ENCODE results near the gene MATCAP1.
A peak's percentile ranks its signal among the peaks of the same experiment; 100 is the strongest.

MATCAP1 gene

DNA sequence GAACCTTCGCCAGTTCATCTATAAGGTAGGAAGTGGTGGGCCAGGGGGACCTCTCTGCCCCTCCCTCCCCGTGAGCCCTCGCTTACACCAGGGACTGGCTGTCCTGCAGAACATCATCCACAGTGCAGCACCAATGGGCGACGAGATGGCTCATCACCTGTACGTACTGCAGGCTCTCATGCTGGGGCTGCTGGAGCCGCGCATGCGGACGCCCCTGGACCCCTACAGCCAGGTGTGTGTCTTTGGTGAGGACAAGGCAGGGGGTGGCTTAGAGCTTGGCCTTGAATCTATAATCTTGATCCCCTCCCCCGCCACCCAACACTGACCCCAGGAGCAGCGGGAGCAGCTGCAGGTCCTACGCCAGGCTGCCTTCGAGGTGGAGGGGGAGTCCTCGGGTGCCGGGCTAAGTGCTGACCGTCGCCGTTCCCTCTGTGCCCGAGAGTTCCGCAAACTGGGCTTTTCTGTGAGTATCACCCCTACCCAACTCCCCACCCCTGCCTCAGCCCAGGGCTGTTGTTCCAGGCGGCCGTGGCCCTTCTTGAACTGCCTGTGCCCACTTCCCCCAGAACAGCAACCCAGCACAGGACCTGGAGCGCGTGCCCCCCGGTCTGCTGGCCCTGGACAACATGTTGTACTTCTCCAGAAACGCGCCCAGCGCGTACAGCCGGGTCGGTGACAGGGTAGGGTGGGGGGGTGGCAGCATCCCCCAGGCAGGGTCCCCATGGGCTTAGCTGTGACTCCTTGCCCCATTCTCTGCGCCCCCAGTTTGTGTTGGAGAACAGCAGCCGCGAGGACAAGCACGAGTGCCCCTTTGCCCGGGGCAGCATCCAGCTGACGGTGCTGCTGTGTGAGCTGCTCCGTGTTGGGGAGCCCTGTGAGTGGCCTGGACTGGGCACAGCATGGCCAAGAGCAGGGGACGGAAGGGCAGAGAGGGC, 17.9 kb upstream of the MATCAP1 start:
- H3K9me3 ChIP-seq (ENCODE audit: control extremely low read depth in 1 of 5, control insufficient read depth in 4 of 5, insufficient read depth in 2 of 5, low read depth in 1 of 5, low read length in 4 of 5): no peaks in the 10 kb centered on the region
- ChIA-PET POLR2A (interaction anchor here (1.3 kb wide), 1 partner anchor 16 kb away, joined by 3 read pairs; no protein-coding TSS in a partner anchor), CTCF (interaction anchor here (1.1 to 2.2 kb wide), 6 partner anchors 9 to 47 kb away, joined by 3 to 7 read pairs (median 6); partner anchors contain the start of gene SLC9A5)
- no peak overlapping the region for H3K27ac ChIP-seq (ENCODE audit: insufficient read depth in 1 of 2, low read depth in 1 of 2, low read length in 2 of 2, poor library complexity in 1 of 2, severe bottlenecking in 2 of 2)
- DNase-seq: no peak
- H3K4me3 ChIP-seq (ENCODE audit: control insufficient read depth in 1 of 7, extremely low read depth in 1 of 7, insufficient read depth in 4 of 7, low read depth in 2 of 7, low read length in 6 of 7): no peak overlapping the region
- WGBS (ENCODE audit: insufficient coverage): 98% methylated on average over 27 of the region's 40 CpGs
- no peaks in the 10 kb centered on the region for H3K27me3 ChIP-seq (replicated peaks in 2 of 5; ENCODE audit: control insufficient read depth in 4 of 5, insufficient read depth in 5 of 5, low read length in 4 of 5)
- peaks cover 9 to 70% (median 41%) of the 10 kb centered on the region in 4 experiments for H3K36me3 ChIP-seq (ENCODE audit: control insufficient read depth in 4 of 4, insufficient read depth in 4 of 4, low read length in 3 of 4)
- H3K4me1 ChIP-seq (ENCODE audit: control extremely low read depth in 1 of 4, control insufficient read depth in 4 of 4, insufficient read depth in 4 of 4, low read length in 3 of 4): peaks cover 0 to 3% (median 0%) of the 10 kb centered on the region in 4 experiments

DNA sequence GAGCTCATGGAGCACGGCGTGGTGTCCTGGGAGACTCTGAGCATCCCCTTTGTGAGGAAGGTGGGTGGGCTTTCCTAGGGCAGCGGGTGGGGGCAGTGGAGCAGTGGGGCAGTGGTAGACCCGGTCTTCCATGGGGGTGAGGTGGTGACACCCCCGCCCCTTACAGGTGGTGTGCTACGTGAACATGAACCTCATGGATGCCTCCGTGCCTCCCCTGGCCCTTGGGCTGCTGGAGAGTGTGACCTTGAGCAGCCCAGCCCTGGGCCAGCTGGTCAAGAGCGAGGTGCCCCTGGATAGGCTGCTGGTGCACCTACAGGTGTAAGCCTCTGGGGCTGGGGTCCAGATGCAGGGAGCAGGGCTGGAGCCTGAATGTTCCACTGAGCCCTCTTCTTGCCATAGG, 16.7 kb upstream of the MATCAP1 start:
- H3K4me1 ChIP-seq (ENCODE audit: control extremely low read depth in 1 of 4, control insufficient read depth in 4 of 4, insufficient read depth in 4 of 4, low read length in 3 of 4): peaks cover 0 to 3% (median 0%) of the 10 kb centered on the region in 4 experiments
- no peaks in the 10 kb centered on the region for H3K9me3 ChIP-seq (ENCODE audit: control extremely low read depth in 1 of 5, control insufficient read depth in 4 of 5, insufficient read depth in 2 of 5, low read depth in 1 of 5, low read length in 4 of 5)
- ChIA-PET POLR2A (no interaction called here), CTCF (interaction anchor here (1.2 to 2.5 kb wide), 4 partner anchors 15 to 250 kb away, joined by 3 to 7 read pairs (median 6); no protein-coding TSS in a partner anchor)
- no peak for DNase-seq
- 96% methylated on average over 8 of the region's 8 CpGs for WGBS (ENCODE audit: insufficient coverage)
- H3K36me3 ChIP-seq (ENCODE audit: control insufficient read depth in 4 of 4, insufficient read depth in 4 of 4, low read length in 3 of 4): peaks cover 11 to 71% (median 53%) of the 10 kb centered on the region in 4 experiments
- H3K27me3 ChIP-seq (replicated peaks in 2 of 5; ENCODE audit: control insufficient read depth in 4 of 5, insufficient read depth in 5 of 5, low read length in 4 of 5): no peaks in the 10 kb centered on the region
- no peak overlapping the region for H3K4me3 ChIP-seq (ENCODE audit: control insufficient read depth in 1 of 7, extremely low read depth in 1 of 7, insufficient read depth in 4 of 7, low read depth in 2 of 7, low read length in 6 of 7)
- no peak overlapping the region for H3K27ac ChIP-seq (ENCODE audit: insufficient read depth in 1 of 2, low read depth in 1 of 2, low read length in 2 of 2, poor library complexity in 1 of 2, severe bottlenecking in 2 of 2)

GRCh38 chr16:67199808-67200198, 16.0 kb upstream of the MATCAP1 start:
- WGBS (ENCODE audit: insufficient coverage): 78% methylated on average over 13 of the region's 22 CpGs
- DNase-seq: no peak
- H3K4me1 ChIP-seq (ENCODE audit: control extremely low read depth in 1 of 4, control insufficient read depth in 4 of 4, insufficient read depth in 4 of 4, low read length in 3 of 4): peaks cover 0 to 3% (median 0%) of the 10 kb centered on the region in 4 experiments
- H3K9me3 ChIP-seq (ENCODE audit: control extremely low read depth in 1 of 5, control insufficient read depth in 4 of 5, insufficient read depth in 2 of 5, low read depth in 1 of 5, low read length in 4 of 5): no peaks in the 10 kb centered on the region
- H3K36me3 ChIP-seq (ENCODE audit: control insufficient read depth in 4 of 4, insufficient read depth in 4 of 4, low read length in 3 of 4): peaks cover 15 to 78% (median 59%) of the 10 kb centered on the region in 4 experiments
- POLR2A ChIA-PET: no interaction called here
- no peak overlapping the region for H3K27ac ChIP-seq (ENCODE audit: insufficient read depth in 1 of 2, low read depth in 1 of 2, low read length in 2 of 2, poor library complexity in 1 of 2, severe bottlenecking in 2 of 2)
- H3K4me3 ChIP-seq (ENCODE audit: control insufficient read depth in 1 of 7, extremely low read depth in 1 of 7, insufficient read depth in 4 of 7, low read depth in 2 of 7, low read length in 6 of 7): peak overlapping the region in 2 of 7 experiments; percentile 13 to 16
- H3K27me3 ChIP-seq (replicated peaks in 2 of 5; ENCODE audit: control insufficient read depth in 4 of 5, insufficient read depth in 5 of 5, low read length in 4 of 5): no peaks in the 10 kb centered on the region
- CTCF ChIA-PET: interaction anchor here (0.9 to 2.9 kb wide), 7 partner anchors 9 to 249 kb away, joined by 3 to 12 read pairs (median 6); no protein-coding TSS in a partner anchor

DNA sequence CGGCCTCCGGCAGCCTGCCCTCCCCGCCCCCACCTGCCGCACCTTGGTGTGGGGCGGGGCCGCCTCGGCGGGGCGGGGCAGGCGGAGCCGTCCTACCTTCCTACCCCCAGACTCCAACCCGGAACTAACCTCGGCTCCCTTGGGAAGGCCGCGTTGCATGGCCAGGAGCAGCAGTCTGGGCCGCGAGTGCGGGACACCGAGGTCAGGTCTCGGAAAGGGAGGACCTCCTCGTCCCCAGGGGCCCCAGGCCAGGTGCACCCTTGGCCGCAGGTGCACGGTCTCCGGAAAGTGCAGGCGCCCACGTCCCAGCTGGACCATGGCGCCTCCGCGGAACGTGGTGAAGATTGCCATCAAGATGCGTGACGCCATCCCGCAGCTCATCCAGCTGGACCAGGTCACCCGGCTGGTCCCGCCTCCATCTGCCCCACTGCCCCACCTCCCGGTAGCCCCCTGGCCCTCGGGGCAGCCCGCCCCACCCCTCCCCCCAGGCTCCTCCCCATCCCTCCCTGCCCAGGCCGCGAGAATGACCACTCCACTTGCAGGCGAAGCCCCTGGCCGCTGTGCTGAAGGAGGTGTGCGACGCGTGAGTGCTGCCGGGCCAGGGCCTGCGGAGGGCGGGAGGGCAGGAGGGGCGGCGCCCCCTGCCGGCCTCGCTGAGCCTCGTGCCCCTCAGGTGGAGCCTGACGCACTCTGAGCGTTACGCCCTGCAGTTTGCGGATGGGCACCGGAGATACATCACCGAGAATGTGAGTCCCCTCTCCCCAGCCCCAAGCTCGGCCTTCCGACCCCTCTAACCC, 15.4 kb upstream of the MATCAP1 start, which contains the start of gene ELMO3:
ELMO3 (plus strand) TSS at position 121 of the 797 bp plus-strand sequence; CDS start at position 317, 196 bp downstream.
- ChIA-PET CTCF (interaction anchor here (0.9 to 2.9 kb wide), 11 partner anchors 9 to 249 kb away, joined by 3 to 22 read pairs (median 6); no protein-coding TSS in a partner anchor), POLR2A (interaction anchor here (1.0 kb wide), 1 partner anchor 45 kb away, joined by 6 read pairs; no protein-coding TSS in a partner anchor)
- Histone ChIP-seq H3K4me3 (ENCODE audit: control insufficient read depth in 1 of 7, extremely low read depth in 1 of 7, insufficient read depth in 4 of 7, low read depth in 2 of 7, low read length in 6 of 7) (peak within 1 kb of the TSS in 2 of 7 experiments; percentile 13 to 16), H3K4me1 (ENCODE audit: control extremely low read depth in 1 of 4, control insufficient read depth in 4 of 4, insufficient read depth in 4 of 4, low read length in 3 of 4) (peaks cover 0 to 3% (median 0%) of the 10 kb centered on the region in 4 experiments), H3K27ac (ENCODE audit: insufficient read depth in 1 of 2, low read depth in 1 of 2, low read length in 2 of 2, poor library complexity in 1 of 2, severe bottlenecking in 2 of 2) (no peak within 1 kb of the TSS), H3K27me3 (replicated peaks in 2 of 5; ENCODE audit: control insufficient read depth in 4 of 5, insufficient read depth in 5 of 5, low read length in 4 of 5) (no peaks in the 10 kb centered on the region), H3K9me3 (ENCODE audit: control extremely low read depth in 1 of 5, control insufficient read depth in 4 of 5, insufficient read depth in 2 of 5, low read depth in 1 of 5, low read length in 4 of 5) (no peaks in the 10 kb centered on the region), H3K36me3 (ENCODE audit: control insufficient read depth in 4 of 4, insufficient read depth in 4 of 4, low read length in 3 of 4) (peaks cover 15 to 82% (median 64%) of the 10 kb centered on the region in 4 experiments)
- DNase-seq: peak in 2 of 3 donors; percentile 29 to 55
- WGBS (ENCODE audit: insufficient coverage): 91% methylated on average over 37 of the region's 61 CpGs

GRCh38 chr16:67198238-67198734, 14.5 kb upstream of the MATCAP1 start:
- Histone ChIP-seq H3K36me3 (ENCODE audit: control insufficient read depth in 4 of 4, insufficient read depth in 4 of 4, low read length in 3 of 4) (peaks cover 19 to 81% (median 64%) of the 10 kb centered on the region in 4 experiments), H3K9me3 (ENCODE audit: control extremely low read depth in 1 of 5, control insufficient read depth in 4 of 5, insufficient read depth in 2 of 5, low read depth in 1 of 5, low read length in 4 of 5) (no peaks in the 10 kb centered on the region), H3K4me1 (ENCODE audit: control extremely low read depth in 1 of 4, control insufficient read depth in 4 of 4, insufficient read depth in 4 of 4, low read length in 3 of 4) (peaks cover 0 to 8% (median 4%) of the 10 kb centered on the region in 4 experiments), H3K27me3 (replicated peaks in 2 of 5; ENCODE audit: control insufficient read depth in 4 of 5, insufficient read depth in 5 of 5, low read length in 4 of 5) (no peaks in the 10 kb centered on the region), H3K4me3 (ENCODE audit: control insufficient read depth in 1 of 7, extremely low read depth in 1 of 7, insufficient read depth in 4 of 7, low read depth in 2 of 7, low read length in 6 of 7) (no peak overlapping the region), H3K27ac (ENCODE audit: insufficient read depth in 1 of 2, low read depth in 1 of 2, low read length in 2 of 2, poor library complexity in 1 of 2, severe bottlenecking in 2 of 2) (no peak overlapping the region)
- CTCF ChIA-PET: interaction anchor here (0.9 to 2.9 kb wide), 22 partner anchors 9 to 248 kb away, joined by 3 to 22 read pairs (median 4); partner anchors contain the start of gene TMEM208
- 58% methylated on average over 10 of the region's 12 CpGs for WGBS (ENCODE audit: insufficient coverage)
- POLR2A ChIA-PET: interaction anchor here (0.6 to 1.0 kb wide), 2 partner anchors 12 to 46 kb away, joined by 4 to 6 read pairs; no protein-coding TSS in a partner anchor
- DNase-seq: peak; percentile 60 to 77 (median 77)

GRCh38 chr16:67197704-67198103, 13.9 kb upstream of the MATCAP1 start:
- H3K27ac ChIP-seq (ENCODE audit: insufficient read depth in 1 of 2, low read depth in 1 of 2, low read length in 2 of 2, poor library complexity in 1 of 2, severe bottlenecking in 2 of 2): no peak overlapping the region
- 93% methylated on average over 4 of the region's 6 CpGs for WGBS (ENCODE audit: insufficient coverage)

More at GRCh38 chr16:67197704-67198103, 13.9 kb upstream of the MATCAP1 start:
- Histone ChIP-seq H3K4me3 (ENCODE audit: control insufficient read depth in 1 of 7, extremely low read depth in 1 of 7, insufficient read depth in 4 of 7, low read depth in 2 of 7, low read length in 6 of 7) (no peak overlapping the region), H3K36me3 (ENCODE audit: control insufficient read depth in 4 of 4, insufficient read depth in 4 of 4, low read length in 3 of 4) (peaks cover 19 to 76% (median 61%) of the 10 kb centered on the region in 4 experiments), H3K9me3 (ENCODE audit: control extremely low read depth in 1 of 5, control insufficient read depth in 4 of 5, insufficient read depth in 2 of 5, low read depth in 1 of 5, low read length in 4 of 5) (no peaks in the 10 kb centered on the region), H3K27me3 (replicated peaks in 2 of 5; ENCODE audit: control insufficient read depth in 4 of 5, insufficient read depth in 5 of 5, low read length in 4 of 5) (no peaks in the 10 kb centered on the region), H3K4me1 (ENCODE audit: control extremely low read depth in 1 of 4, control insufficient read depth in 4 of 4, insufficient read depth in 4 of 4, low read length in 3 of 4) (peaks cover 0 to 14% (median 10%) of the 10 kb centered on the region in 4 experiments)
- POLR2A ChIA-PET: interaction anchor here (0.6 to 1.0 kb wide), 2 partner anchors 13 to 47 kb away, joined by 4 to 6 read pairs; no protein-coding TSS in a partner anchor
- no peak for DNase-seq
- CTCF ChIA-PET: interaction anchor here (0.9 to 2.9 kb wide), 23 partner anchors 9 to 244 kb away, joined by 3 to 22 read pairs (median 4); partner anchors contain the start of gene TMEM208

Data from common myeloid progenitor, CD34-positive (primary cell).